NCI-H2227 treated with DMSO at 0.1 percent for 48 hours (cell line): ENCODE results near the gene RAB40AL.
A peak's percentile ranks its signal among the peaks of the same experiment; 100 is the strongest.
"Not testable (repeated sequence)": the region's sequence is repeated elsewhere in the genome, so short reads cannot be mapped to it uniquely, and the experiment has no call there.

ENCODE experiments used
- DNase-seq: peaks from one replicate; lab custom pipeline; 2025; lab: John Stamatoyannopoulos, UW

The RAB40AL gene, protein sequence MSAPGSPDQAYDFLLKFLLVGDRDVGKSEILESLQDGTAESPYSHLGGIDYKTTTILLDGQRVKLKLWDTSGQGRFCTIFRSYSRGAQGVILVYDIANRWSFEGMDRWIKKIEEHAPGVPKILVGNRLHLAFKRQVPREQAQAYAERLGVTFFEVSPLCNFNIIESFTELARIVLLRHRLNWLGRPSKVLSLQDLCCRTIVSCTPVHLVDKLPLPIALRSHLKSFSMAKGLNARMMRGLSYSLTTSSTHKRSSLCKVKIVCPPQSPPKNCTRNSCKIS

DNA sequence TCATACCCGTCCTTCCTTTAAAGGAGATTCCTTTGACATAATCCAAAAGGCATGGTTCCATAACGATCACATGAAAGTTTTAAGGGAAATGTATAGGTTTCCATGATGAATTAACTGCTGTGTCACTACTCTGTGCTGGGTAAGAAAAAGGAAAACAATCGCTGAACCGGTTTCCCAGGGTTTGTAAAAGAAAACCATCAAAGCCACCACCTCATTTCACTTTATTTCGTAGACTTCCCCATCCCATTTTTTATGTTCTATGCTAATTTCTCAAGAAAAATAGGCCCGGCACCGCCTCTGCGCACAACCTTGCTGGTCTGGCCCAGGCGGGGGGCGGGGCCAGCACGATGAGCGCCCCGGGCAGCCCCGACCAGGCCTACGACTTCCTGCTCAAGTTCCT is at the start of gene RAB40AL:
RAB40AL (plus strand) TSS at position 301 of the 400 bp plus-strand sequence; CDS start at position 348, 47 bp downstream.
- DNase-seq, result not testable (repeated sequence)

DNA sequence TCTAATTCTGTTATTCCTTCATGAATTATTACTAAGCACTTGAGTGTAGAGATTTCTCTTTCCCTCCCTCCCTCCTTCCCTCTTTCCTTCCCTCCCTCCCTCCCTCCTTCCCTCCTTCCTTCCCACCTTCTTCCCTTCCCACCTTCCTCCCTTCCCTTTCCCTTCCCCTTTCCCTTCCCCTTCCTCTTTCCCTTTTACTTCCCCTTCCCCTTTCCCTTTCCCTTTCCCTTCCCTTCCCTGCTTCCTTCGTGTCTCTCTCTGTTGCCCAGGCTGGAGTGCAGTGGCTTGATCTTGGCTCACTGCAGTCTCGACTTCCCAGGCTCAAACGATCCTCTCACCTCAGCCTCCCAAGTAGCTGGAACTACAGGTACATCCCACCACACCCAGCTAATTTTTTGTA is 49.4 kb upstream of the RAB40AL start:
- DNase-seq, result no peak

DNA sequence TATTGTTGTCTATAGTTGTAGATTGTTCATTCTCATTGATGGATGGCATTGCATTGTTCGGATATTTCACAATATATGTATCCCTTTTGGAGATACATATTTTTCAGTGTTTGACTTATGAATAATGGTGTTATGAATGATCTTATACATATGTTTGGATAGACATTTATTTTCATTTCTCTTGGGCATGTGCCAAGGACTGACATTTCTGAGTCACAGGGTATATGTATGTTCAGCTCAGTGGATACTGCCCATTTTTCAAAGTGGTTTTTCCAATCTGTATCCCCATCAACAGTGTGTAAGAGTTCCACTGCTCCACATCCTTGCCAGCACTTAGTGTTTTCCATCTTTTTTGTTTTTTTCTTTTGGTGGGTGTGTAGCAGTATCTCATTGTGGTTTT is 45.0 kb upstream of the RAB40AL start:
- DNase-seq, result no peak

DNA sequence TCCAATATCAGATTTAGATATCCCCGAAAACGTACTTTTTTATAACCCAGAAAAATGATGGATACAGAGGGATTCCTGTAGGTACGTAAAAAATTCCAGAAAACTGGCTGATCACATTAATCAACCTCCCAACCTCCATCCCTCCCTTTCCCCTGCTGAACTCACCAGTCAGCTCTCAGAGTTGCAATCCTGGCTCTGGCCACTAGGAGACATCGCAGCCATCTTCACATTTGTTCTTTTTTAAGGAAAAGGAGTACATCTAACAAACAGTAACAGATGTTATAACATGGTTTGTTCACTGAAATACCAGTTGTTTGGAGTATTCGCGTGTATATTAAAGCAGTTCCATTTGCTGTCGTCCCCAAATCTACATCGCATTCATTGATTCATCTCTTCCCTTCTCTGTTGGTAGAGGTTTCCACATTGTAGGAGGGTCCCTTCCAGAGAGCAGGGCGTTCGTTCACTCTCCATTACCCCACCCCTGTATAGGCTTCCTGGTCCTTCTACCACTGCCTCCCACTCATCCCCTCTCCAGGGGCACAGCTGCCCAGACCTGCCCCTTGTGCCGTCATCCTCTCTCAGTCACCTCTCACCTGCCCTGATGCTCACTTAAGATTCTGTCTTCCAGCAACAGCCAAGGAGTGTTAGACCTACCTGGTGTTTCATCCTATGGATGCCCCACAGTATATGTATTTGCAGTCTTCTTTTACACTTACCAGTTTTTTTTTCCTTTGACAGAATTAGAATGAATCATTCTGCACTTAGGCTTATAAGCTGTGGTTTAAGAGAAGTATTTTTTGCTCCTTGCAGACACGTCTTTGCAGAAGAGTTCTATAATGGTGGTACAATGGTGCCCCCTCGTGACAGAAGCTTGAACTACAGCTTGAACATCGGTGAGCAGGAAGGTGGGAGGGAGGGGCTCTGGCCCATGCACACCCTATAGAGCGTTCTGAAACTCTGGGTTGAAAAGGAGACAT is 36.8 kb upstream of the RAB40AL start:
- DNase-seq, result peak; percentile 83

DNA sequence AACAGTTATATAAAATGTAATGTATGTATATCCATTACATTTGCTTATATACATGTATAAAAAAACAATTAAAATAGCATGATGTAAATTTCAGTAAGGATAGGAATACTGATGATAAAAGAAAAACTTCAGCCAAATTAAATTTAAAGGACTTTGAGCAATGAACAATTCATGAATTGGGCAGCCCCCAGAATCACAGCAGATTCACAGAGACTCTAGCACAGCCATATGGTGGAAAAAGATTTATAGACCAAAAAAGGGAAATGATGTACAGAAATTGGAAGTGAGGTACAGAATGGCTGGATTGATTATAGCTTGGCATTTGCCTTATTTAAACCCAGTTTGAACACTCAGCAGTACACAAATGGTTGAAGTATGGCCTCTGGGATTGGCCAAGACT is 34.7 kb upstream of the RAB40AL start:
- no peak for DNase-seq

DNA sequence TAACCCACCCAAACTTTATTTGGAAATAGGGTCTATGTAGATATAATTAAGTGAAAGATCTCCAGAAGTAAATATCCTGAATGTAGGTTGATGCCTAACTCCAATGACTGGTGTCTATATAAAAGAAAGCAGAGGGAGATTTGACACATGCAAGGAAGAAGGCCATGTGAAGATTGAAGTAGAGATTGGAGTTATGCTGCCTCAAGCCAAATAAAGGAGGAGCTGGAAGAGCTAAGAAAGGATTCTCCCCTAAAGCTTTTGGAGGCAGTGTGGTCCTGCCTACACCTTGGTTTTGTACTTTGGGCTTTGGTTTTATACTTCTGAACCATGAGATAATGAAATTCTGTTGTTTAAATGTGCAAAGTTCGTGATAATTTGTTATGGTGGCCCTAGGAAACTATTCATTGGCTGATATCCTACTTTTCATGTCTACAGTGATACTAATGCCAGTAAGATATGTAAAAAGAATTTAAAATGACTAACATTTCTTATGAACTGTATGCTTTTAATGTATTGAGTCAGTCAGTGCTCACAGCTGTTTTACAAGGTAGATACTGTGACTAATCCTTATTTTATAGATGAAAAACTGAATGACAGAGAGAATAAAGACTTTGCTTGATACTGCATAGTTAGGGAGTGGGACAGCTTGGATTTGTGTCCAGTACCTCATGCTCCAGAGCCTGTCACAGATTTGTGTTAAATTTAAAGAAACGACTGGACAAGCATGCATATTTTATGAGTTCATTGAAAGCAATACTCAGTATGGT is 5.9 kb upstream of the RAB40AL start:
- DNase-seq, result no peak

DNA sequence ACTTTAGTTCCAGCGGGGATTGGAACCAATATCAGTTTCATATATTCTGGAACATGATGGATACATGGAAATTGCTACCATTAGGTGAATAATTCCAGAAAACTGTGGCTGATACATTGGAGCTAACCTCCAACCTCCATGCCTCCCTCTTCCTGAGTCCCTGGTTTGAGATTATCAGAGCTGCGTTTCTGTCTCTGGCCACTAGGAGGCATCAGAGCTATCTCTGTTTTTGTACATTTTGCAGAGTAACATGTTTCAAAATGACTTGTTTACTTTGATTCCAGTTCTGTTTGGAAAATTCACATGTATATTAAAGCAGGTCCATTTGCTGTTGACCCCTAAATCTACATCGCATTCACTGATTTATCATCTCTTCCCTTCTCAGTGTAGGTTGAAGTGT is 2.4 kb upstream of the RAB40AL start:
- peak; percentile 19 for DNase-seq

DNA sequence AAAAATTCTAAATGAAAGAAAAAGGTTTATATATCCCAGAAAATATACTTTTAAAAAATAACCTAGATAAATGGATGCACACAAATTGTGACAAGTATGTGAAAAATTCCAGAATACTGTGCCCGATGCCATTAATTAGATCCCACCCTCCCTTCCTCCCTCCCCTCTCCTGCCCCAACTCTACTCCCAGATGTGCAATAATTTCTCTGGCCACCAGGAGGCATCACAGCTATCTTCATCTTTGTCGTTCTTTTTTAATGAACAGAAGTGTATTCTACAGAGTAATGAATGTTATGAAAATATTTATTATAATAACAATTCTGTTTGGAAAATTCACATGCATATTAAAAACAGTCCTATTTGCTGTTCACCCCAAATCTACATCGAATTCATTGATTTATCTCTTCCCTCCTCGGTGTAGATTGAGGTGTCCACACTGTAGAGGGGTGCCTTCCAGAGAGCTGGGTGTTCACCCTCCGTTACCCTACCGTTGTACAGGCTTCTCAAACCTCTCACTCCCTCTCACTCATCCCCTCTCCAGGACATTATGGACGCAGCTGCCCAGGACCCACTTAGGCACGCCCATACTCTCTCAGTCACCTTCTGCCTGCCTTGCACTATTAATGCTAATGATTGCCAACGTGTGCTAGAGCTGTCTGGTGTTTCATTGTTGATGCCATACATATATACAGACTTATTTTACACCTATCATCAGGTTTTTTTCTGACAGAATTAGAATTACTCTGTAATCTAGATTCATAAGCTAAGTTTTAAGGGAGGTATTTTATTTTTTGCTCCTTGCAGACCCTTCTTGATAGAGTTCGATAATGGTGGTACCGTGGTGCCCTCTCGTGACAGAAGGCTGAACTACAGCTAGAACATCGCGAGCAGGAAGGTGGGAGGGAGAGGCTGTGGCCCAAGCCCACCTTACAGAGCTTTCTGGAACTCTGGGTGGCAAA is 14.1 kb downstream of the RAB40AL start:
- DNase-seq, result peak; percentile 77

DNA sequence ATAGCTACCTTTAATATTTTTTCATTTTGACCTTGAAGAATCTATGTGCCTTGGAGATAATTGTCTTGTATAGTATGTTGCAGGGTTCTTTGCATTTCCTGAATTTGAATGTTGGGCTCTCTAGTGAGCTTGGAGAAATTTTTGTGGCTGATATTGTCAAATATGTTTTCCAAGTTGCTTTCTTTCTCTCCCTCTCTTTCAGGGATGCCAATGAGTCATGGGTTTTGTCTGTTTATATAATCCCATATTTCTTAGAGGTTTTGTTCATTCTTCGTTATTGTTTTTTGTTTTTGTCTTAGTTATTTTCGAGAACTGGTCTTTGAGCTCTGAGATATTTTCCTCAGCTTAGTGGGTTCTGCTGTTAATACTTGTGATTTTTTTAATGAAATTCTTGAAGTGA is 20.7 kb downstream of the RAB40AL start:
- no peak for DNase-seq

DNA sequence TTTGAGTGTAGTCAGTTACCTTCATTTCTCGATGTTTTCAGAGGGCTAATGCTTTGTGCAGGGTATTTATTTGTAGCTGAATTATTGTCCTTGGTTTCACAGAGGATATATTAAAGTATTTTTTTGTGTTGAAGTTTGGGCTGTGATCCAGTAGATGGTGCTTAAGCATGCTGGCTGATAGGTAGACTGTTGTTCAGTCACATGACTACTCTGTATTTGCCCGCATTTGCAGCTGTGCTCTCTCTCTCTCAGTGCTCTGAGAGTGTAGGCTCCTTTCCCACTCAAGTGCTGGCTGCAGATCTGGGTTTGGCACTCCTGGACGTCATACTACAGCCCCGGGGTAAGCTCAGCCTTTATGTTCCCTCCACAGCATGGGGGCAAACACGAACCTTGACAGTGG is 21.7 kb downstream of the RAB40AL start:
- peak; percentile 14 for DNase-seq

DNA sequence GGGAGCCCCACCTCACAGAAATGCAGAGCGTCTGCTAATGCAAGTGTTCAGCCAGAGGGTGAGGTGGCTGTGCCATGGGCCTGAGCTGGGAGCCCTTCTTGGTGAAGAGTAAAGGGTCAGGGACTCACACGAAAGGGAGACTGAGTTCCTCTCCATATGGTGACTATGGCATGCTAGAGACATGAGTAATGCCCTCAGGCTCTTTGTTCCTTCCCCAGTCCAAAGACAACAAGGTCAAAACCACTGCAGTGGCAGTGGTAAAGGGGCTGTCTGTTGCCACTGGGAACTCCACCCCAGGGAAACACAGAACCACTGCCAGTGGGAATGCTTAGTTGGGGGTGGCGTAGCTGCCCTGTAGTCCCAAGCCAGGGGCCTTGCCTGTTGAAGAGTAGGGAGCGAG is 22.4 kb downstream of the RAB40AL start:
- DNase-seq, result no peak

DNA sequence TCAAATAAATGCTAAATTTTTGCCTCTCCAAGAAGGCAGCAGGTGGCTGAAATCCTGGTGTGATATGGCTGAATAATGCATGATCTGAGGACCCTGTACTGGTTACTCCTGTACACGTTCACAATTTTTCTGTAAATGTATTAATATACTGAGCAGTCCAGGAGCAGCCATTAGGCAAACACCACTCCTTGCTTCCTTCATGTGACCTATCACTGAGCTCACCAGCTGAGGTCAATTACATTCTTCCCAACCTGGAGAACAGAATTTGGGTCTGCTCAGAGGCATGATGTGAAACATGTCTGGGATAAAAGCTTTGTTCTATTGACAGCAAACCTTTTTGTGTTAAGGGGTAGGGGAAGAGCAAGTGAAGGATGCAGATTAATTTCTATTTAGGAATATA is 26.9 kb downstream of the RAB40AL start:
- DNase-seq, result no peak

DNA sequence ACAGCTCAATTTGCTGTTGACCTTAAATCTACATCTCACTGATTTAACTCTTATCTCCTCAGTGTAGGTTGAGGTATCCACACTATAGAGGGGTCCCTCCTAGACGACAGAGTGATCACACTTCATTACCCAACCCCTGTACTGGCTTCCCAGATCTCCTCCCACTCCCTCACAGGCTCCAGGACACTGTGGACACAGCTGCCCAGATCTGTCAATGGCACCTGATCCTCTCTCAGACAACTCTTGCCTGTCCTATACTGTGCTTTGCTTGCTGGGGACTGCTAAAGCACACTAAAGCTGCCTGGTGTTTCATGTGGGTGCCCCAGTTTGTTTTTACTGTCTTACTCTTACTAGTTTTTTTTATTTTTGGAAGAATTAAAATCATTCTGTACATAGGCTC is 27.9 kb downstream of the RAB40AL start:
- no peak for DNase-seq

DNA sequence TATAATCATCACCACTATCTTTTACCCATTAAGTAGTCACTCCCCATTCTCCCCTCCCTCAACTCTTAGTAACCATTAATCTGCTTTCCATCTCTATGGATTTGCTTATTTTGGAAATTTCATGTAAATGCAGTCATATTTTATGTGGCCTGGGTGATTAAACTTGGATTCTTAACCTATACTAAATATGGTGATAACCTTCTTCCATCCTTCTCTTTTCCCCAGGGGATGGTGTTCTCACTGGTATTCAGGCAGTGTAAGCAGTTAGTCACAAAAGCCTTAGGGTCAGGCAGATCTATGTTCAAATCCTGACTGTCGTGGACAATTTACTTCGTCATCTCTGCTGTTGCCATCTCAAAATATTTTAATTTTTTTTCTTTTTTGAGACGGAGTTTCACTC is 29.6 kb downstream of the RAB40AL start:
- no peak for DNase-seq

DNA sequence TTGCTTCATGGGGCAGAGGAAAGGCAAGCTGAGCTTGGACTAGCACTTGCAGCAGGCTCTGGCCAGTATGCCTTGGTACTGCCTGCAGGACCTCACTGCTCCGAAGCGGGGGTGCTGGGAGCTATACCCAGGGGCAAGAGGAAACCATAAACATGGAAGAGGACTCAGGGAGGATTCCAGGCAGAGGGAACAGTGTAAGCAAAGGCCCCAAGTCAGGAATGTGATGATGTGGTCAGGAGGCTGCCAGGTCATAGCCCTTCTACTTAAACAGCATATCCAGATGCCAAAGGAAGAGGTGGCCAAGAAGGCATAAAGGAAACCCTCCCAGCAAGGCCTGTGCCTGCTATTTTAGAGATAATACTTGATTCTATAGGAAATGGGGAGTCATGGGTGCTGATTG is 31.1 kb downstream of the RAB40AL start:
- DNase-seq, result no peak

DNA sequence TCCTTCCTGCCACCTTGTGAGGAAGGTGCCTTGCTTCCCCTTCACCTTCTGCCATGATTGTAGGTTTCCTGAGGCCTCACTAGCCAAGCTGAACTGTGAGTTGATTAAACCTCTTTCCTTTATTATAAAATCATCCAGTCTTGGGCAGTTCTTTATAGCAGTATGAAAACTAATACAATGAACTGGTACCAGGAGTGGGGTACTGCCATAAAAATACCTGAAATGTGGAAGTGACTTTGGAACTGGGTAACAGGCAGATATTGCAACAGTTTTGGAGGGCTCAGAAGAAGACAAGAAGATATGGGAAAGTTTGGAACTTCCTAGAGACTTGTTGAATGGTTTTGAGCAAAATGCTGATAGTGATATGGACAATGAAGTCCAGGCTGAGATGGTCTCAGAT is 34.5 kb downstream of the RAB40AL start:
- not testable (repeated sequence) for DNase-seq

DNA sequence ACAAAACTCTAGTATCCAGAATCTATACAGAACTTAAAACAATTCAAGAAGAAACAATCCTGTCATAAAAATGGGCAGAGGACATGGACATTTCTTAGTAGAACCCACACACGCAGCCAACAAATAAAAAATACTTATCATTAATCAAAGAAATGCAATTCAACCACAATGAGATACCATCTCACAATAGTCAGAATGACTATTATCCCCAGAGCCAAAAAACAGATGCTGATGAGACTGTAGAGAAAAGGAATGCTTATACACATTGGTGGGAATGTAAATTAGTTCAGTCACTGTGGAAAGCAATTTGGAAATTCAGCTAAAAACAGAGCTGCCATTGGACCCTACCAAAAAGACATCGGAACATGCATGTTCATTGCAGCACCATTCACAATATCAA is 37.9 kb downstream of the RAB40AL start:
- no peak for DNase-seq

DNA sequence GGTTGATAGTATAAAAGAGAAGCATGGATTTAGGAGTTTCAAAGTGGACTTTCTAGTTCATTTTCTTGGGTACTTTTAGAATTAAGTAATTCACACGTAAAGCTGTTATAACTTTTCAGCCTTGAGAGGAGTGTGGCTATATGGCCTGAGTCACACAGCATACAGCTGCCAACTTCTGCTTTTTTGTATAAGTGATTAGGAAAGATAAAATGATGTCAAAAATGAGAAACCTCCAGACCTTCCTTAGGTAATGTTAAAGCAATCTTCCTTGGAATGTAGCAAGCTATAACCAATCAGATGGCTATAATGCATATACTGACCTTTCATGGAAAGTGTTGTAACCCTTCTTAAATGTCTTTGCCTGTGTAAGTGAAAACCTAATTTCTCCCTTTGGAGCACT is 39.2 kb downstream of the RAB40AL start:
- no peak for DNase-seq

DNA sequence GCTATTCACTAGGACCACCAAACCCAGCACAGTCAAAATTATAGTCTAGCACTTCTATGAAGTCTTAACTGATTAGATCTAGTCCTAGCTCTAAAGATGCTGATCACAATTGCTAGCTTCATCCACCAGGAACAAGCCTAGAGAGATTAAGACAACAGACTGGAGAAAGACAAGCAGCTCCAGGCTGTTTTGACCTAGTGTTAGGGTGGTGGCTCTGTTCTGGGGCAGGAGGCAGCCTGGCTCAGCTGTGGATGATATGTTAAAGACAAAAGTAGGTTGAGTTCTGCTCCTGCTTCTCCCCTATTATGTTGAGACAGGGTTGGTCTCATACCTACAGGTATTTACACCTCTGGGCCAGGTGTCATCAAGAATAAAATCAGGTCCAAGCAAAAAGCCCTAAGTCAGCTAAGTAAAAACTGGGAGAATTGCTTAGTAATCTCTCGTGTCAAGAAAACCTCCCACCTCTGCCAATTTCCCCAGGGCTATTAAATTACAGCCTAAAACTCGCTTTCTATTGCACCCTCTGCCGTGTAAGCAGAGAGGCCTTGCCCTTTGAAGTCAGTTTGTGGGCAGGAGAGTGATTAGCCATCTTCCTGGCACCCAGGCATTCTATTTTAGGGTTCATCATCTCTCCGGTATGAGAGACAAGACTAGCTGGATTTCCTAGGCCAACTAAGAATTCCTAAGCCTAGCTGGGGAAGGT is 39.9 kb downstream of the RAB40AL start:
- DNase-seq, result no peak

DNA sequence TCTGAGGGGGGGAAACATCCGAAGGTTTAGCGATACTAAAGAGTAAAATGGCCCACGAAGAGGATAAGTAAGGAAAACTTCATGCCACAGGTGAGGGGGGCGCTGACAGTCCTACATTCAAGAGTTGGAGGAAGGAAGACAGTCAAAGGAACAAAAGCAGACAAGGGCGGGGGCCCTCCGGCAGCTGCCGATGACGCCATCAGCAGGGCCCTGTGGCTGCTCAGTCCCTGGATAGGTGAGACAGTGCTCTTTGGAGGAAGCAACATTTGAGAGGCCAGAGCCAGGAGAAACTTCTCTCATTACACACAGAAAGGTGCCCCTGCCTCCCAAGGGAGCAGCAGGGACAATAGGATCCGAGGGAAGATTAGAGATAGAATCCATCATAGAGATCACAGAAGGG is 41.5 kb downstream of the RAB40AL start:
- no peak for DNase-seq

DNA sequence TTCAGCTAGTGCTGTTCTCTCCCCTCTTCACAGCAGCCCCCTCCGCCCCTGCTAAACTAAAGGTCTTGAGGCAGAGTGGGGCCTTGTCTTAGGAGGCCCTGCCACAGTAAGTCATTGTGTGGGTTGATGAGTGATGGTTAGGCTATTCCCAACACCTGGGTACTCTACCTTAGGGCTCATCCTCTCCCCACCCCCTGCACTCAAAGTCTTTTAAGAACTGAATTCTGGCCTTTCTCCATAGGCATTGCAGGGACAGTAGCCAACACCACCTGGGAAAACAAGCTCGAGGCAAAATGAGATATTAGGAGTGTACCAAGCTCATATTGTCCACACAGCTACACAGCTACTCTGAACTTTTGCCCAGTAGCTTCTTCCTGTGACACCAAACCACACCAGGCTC is 42.5 kb downstream of the RAB40AL start:
- no peak for DNase-seq
